IMR-90 (cell line): ENCODE results near the gene SAYSD1. TPM values are rescaled to one million over a fixed set of nuclear protein-coding genes. Genes with fewer than 3 reads are reported as not detected.

Experiments
- ATAC-seq: fragments of 200-7000 bp; cut with Tn5 transposase; 2 replicates; pipeline ENCODE4 v1.9.1; 2020; ENCODE audit warnings: low read depth, mild to moderate bottlenecking, moderate library complexity
- BruUV-seq: library from RNA; stranded (reverse); fragments of 400-500 nt; replicated peaks from 2 replicates; lab custom pipeline; 2021; lab: Mats Ljungman, UMichigan
- CTCF ChIA-PET: fragments of 300-600 bp; formaldehyde crosslinking; extraction: SDS; loops from one replicate; lab custom pipeline; 2021; ENCODE audit warnings: antibody characterized with exemption; lab: Yijun Ruan, JAX
- POLR2A ChIA-PET: fragments of 300-600 bp; sonication (Branson Sonifier 250); formaldehyde crosslinking; loops from one replicate; lab custom pipeline; 2022; ENCODE audit warnings: antibody characterized with exemption; ENCODE audit not compliant: unreplicated experiment; lab: Charles Lee
- DNase-seq: peaks from one replicate; pipeline ENCODE4 v3.0.0; 2013
- H2AFZ ChIP-seq: replicated peaks from 2 replicates; pipeline ENCODE3; 2013; ENCODE audit warnings: low read length, mild to moderate bottlenecking; ENCODE audit not compliant: poor library complexity
- H2AK5ac ChIP-seq: 2 replicates; pipeline ENCODE4 v1.6.1; 2013; ENCODE audit warnings: low read depth, low read length, inconsistent platforms
- H2AK9ac ChIP-seq: replicated peaks from 2 replicates; pipeline ENCODE3; 2013; ENCODE audit warnings: mild to moderate bottlenecking, low read depth, low read length, moderate library complexity; ENCODE audit not compliant: poor library complexity
- H2BK120ac ChIP-seq: 2 replicates; pipeline ENCODE4 v1.6.1; 2013; ENCODE audit warnings: low read depth, low read length, inconsistent platforms
- H2BK15ac ChIP-seq: 3 replicates; pipeline ENCODE4 v1.6.1; 2013; ENCODE audit warnings: low read depth, low read length, inconsistent platforms
- H2BK20ac ChIP-seq: 2 replicates; pipeline ENCODE4 v1.6.1; 2013; ENCODE audit warnings: low read depth, mild to moderate bottlenecking, inconsistent platforms, low read length, moderate library complexity
- H2BK5ac ChIP-seq: 2 replicates; pipeline ENCODE4 v1.6.1; 2013; ENCODE audit warnings: mild to moderate bottlenecking, low read depth, low read length, inconsistent platforms; ENCODE audit not compliant: poor library complexity, severe bottlenecking
- H3K14ac ChIP-seq: replicated peaks from 2 replicates; pipeline ENCODE4 v1.6.1; 2013; ENCODE audit warnings: low read depth, low read length, inconsistent platforms
- H3K18ac ChIP-seq: 2 replicates; pipeline ENCODE4 v1.6.1; 2013; ENCODE audit warnings: low read depth, low read length, control low read depth
- H3K23ac ChIP-seq: 2 replicates; pipeline ENCODE4 v1.6.1; 2013; ENCODE audit warnings: low read depth, low read length, inconsistent platforms
- H3K27ac ChIP-seq: 2 replicates; pipeline ENCODE4 v1.5.1; 2013; ENCODE audit warnings: mild to moderate bottlenecking, control low read depth, low read length; ENCODE audit not compliant: insufficient read depth
- H3K27me3 ChIP-seq: 2 replicates; pipeline ENCODE4 v1.6.1; 2013; ENCODE audit warnings: low read length; ENCODE audit not compliant: control insufficient read depth, insufficient read depth
- H3K36me3 ChIP-seq: 2 replicates; pipeline ENCODE4 v1.6.1; 2013; ENCODE audit warnings: low read length, mixed read lengths; ENCODE audit not compliant: control insufficient read depth, insufficient read depth
- H3K4ac ChIP-seq: 2 replicates; pipeline ENCODE4 v1.6.1; 2013; ENCODE audit warnings: low read depth, low read length, inconsistent platforms
- H3K4me1 ChIP-seq: 2 replicates; pipeline ENCODE4 v1.6.1; 2013; ENCODE audit warnings: low read length, mixed read lengths; ENCODE audit not compliant: control insufficient read depth, insufficient read depth
- H3K4me2 ChIP-seq: 2 replicates; pipeline ENCODE4 v1.6.1; 2013; ENCODE audit warnings: low read depth, mild to moderate bottlenecking, control low read depth, low read length, moderate library complexity
- H3K4me3 ChIP-seq: 2 replicates; pipeline ENCODE4 v1.5.1; 2013; ENCODE audit warnings: low read depth, mild to moderate bottlenecking, control low read depth, low read length, moderate library complexity; ENCODE audit not compliant: insufficient read depth
- H3K56ac ChIP-seq: 2 replicates; pipeline ENCODE4 v1.6.1; 2013; ENCODE audit warnings: low read length, inconsistent platforms; ENCODE audit not compliant: insufficient read depth; ENCODE audit errors: extremely low read depth
- H3K79me1 ChIP-seq, 2 experiments: 2 replicates each; pipeline ENCODE4 v1.6.1; 2013; ENCODE audit warnings: low read length in 2 of 2, inconsistent platforms in 1 of 2, low read depth in 1 of 2
- H3K9ac ChIP-seq: 2 replicates; pipeline ENCODE4 v1.6.1; 2013; ENCODE audit warnings: low read depth, low read length, control low read depth
- H3K9me1 ChIP-seq: 2 replicates; pipeline ENCODE4 v1.6.1; 2013; ENCODE audit warnings: low read length, inconsistent platforms; ENCODE audit not compliant: insufficient read depth
- H3K9me3 ChIP-seq: 2 replicates; pipeline ENCODE4 v1.6.1; 2013; ENCODE audit warnings: low read length; ENCODE audit not compliant: control insufficient read depth, insufficient read depth
- H4K20me1 ChIP-seq: 2 replicates; pipeline ENCODE4 v1.6.1; 2013; ENCODE audit warnings: low read length, inconsistent platforms; ENCODE audit not compliant: insufficient read depth
- H4K5ac ChIP-seq: 2 replicates; pipeline ENCODE4 v1.6.1; 2013; ENCODE audit warnings: mild to moderate bottlenecking, low read depth, low read length, control low read depth
- H4K8ac ChIP-seq, 2 experiments: 2 replicates each; pipeline ENCODE4 v1.6.1; 2013; ENCODE audit warnings: low read depth in 2 of 2, low read length in 2 of 2, control low read depth in 1 of 2, inconsistent platforms in 1 of 2
- H4K91ac ChIP-seq: 2 replicates; pipeline ENCODE4 v1.6.1; 2013; ENCODE audit warnings: low read depth, low read length, inconsistent platforms; ENCODE audit not compliant: insufficient read depth
- BHLHE40 ChIP-seq: fragments of 150-350 bp; IDR thresholded peaks from 2 replicates; pipeline ENCODE4 v1.6.1; 2016; ENCODE audit warnings: mild to moderate bottlenecking, low read depth, low read length
- CEBPB ChIP-seq: IDR thresholded peaks from 2 replicates; pipeline ENCODE4 v1.6.1; 2012; ENCODE audit warnings: low read depth, low read length, improper control_type of control experiment
- ELK1 ChIP-seq: fragments of 150-350 bp; IDR thresholded peaks from 2 replicates; pipeline ENCODE4 v1.6.1; 2016; ENCODE audit warnings: low read depth, mild to moderate bottlenecking, low read length, moderate library complexity, borderline replicate concordance
- FOS ChIP-seq: fragments of 150-350 bp; IDR thresholded peaks from 2 replicates; pipeline ENCODE4 v1.6.1; 2016; ENCODE audit warnings: low read depth, low read length
- NFE2L2 ChIP-seq: fragments of 150-350 bp; IDR thresholded peaks from 2 replicates; pipeline ENCODE4 v1.6.1; 2016; ENCODE audit warnings: low read depth, mild to moderate bottlenecking, low read length
- RAD21 ChIP-seq: IDR thresholded peaks from 2 replicates; pipeline ENCODE4 v1.6.1; 2012; ENCODE audit warnings: low read length, improper control_type of control experiment
- RCOR1 ChIP-seq: IDR thresholded peaks from 2 replicates; pipeline ENCODE4 v1.6.1; 2012; ENCODE audit warnings: mild to moderate bottlenecking, low read length, improper control_type of control experiment; ENCODE audit not compliant: insufficient replicate concordance
- SMC3 ChIP-seq: fragments of 150-350 bp; IDR thresholded peaks from 2 replicates; pipeline ENCODE4 v1.6.1; 2016; ENCODE audit warnings: low read depth, mild to moderate bottlenecking, antibody characterized with exemption, low read length, moderate library complexity
- USF2 ChIP-seq: fragments of 150-350 bp; IDR thresholded peaks from 2 replicates; pipeline ENCODE4 v1.6.1; 2017; ENCODE audit warnings: mild to moderate bottlenecking, antibody characterized with exemption, low read length, low read depth
- WGBS, 2 experiments: methylation state at CpG; one replicate each; pipeline versions ENCODE4 v1.1.5 to v1.1.7; 2013; ENCODE audit warnings: missing lambda C conversion rate in 2 of 2; ENCODE audit not compliant: insufficient read length in 1 of 2; ENCODE audit errors: extremely low coverage in 2 of 2; 5-methylcytosine and 5-hydroxymethylcytosine counted together
- dilution Hi-C: fragments of 300-500 bp; cut with HindIII; formaldehyde crosslinking; loops from one replicate; pipeline ENCODE4 v1.14.3; 2018; ENCODE audit warnings: low sequenced_read_pairs; ENCODE audit not compliant: unreplicated experiment
- in situ Hi-C: fragments of 300-500 bp; cut with MboI; formaldehyde crosslinking; loops from 3 replicates; pipeline ENCODE4 v1.14.3; 2019; ENCODE audit warnings: low sequenced_read_pairs, inconsistent platforms, mixed read lengths
- intact Hi-C: fragments of 100-400 bp; cut with micrococcal nuclease; formaldehyde crosslinking; loops from 2 replicates; pipeline ENCODE4 v1.10.0; 2022
- polyA plus RNA-seq, 3 experiments: library from polyadenylated mRNA; depleted of rRNA; stranded (reverse); fragments of >200 nt; gene quantifications; 2 replicates each; pipeline ENCODE4 v1.2.3, GENCODE V29; 2012; ENCODE audit warnings: low replicate concordance in 1 of 3
- total RNA-seq: library from RNA; depleted of rRNA; stranded (reverse); fragments of >200 nt; gene quantifications from 2 replicates; pipeline ENCODE4 v1.2.3, GENCODE V29; 2012

SAYSD1 gene
- total and polyA plus RNA-seq, 2 of the 4 experiments (the other 2 are of a cell fraction) = 5.7 to 5.9 TPM

- Histone ChIP-seq H3K27me3 (no peaks in the 10 kb centered on the region; the same call in 1 of the 2 replicates), H3K4ac (no peak overlapping the region), H3K4me1 (no peaks in the 10 kb centered on the region), H3K14ac (no peak overlapping the region), H2BK15ac (no peak overlapping the region), H3K9ac (no peak overlapping the region), H4K8ac (no peak overlapping the region), H3K4me2 (no peak overlapping the region), H3K4me3 (no peak overlapping the region), H2AFZ (no peak overlapping the region), H2BK5ac (no peak overlapping the region), H4K20me1 (no peaks in the 10 kb centered on the region), H3K9me1 (no peaks in the 10 kb centered on the region), H4K5ac (no peak overlapping the region), H2AK5ac (no peak overlapping the region), H2AK9ac (no peak overlapping the region), H2BK20ac (no peak overlapping the region), H3K79me1 (no peaks in the 10 kb centered on the region), H3K23ac (no peak overlapping the region), H3K18ac (no peak overlapping the region), H2BK120ac (no peak overlapping the region), H3K36me3 (no peaks in the 10 kb centered on the region), H3K27ac (no peak overlapping the region), H4K91ac (no peak overlapping the region), H3K9me3 (no peaks in the 10 kb centered on the region), H3K56ac (no peak overlapping the region; the same call in 1 of the 2 replicates)
- dilution Hi-C loops (no loop called here), intact Hi-C loops (no loop called here), in situ Hi-C loops (no loop called here)
- CTCF ChIA-PET = no interaction called here
- ATAC-seq (no peak), DNase-seq (no peak)
- TF ChIP-seq NFE2L2 = no peak
- TF ChIP-seq ELK1 = no peak
- TF ChIP-seq FOS = no peak
- TF ChIP-seq USF2 = no peak
- TF ChIP-seq RAD21 = no peak
- no peak for TF ChIP-seq CEBPB
- no peak for TF ChIP-seq RCOR1
- no peak for TF ChIP-seq BHLHE40
- no peak for TF ChIP-seq SMC3
- BruUV-seq = no TSS peak
- no CpG with 5 or more reads among the region's 12 CpGs for WGBS, 2 experiments
- POLR2A ChIA-PET = no interaction called here
Measured at GRCh38 chr6:39075010-39075686, 39.8 kb downstream of the SAYSD1 start.
